Endothelial cell of umbilical vein (primary cell): ENCODE results near the gene C1QTNF8.

Source experiments
- EZH2 ChIP-seq: IDR thresholded peaks from 2 replicates; pipeline ENCODE4 v1.6.1; 2012; ENCODE audit warnings: borderline replicate concordance, low read depth, mild to moderate bottlenecking, moderate library complexity, low read length, inconsistent platforms; ENCODE audit not compliant: severe bottlenecking
- GATA2 ChIP-seq: IDR thresholded peaks from 2 replicates; pipeline ENCODE4 v1.7.0; 2011; ENCODE audit warnings: low read depth, mild to moderate bottlenecking, moderate library complexity, mixed read lengths, low read length; ENCODE audit not compliant: insufficient read length, insufficient read depth
- JUN ChIP-seq: IDR thresholded peaks from 2 replicates; pipeline ENCODE4 v1.6.1; 2011; ENCODE audit warnings: borderline replicate concordance, low read depth; ENCODE audit not compliant: insufficient read length, insufficient read depth
- MYC ChIP-seq: IDR thresholded peaks from one replicate; pipeline ENCODE4 v1.6.1; 2011; ENCODE audit warnings: mild to moderate bottlenecking, low read depth, low read length
- POLR2A ChIP-seq: IDR thresholded peaks from 2 replicates; pipeline ENCODE4 v1.6.1; 2012; ENCODE audit warnings: low read depth, mild to moderate bottlenecking, control low read depth, low read length
- POLR2AphosphoS5 ChIP-seq: IDR thresholded peaks from 2 replicates; pipeline ENCODE4 v1.6.1; 2012; ENCODE audit warnings: low read depth, mild to moderate bottlenecking, control low read depth, low read length, moderate library complexity; ENCODE audit not compliant: insufficient read depth
- TF ChIP-seq, protein P1 (sequence below), 2 donors: IDR thresholded peaks; 1 replicate in 1 of 2; 2 replicates in 1 of 2; pipeline ENCODE4 v1.5.1; 2011; ENCODE audit warnings: low read length in 2 of 2, mild to moderate bottlenecking in 2 of 2, moderate library complexity in 2 of 2, control low read depth in 1 of 2, inconsistent platforms in 1 of 2, low read depth in 1 of 2; ENCODE audit not compliant: insufficient read depth in 1 of 2; ENCODE audit errors: extremely low read depth in 1 of 2
- TF ChIP-seq, protein P2 (sequence below): IDR thresholded peaks from 2 replicates; pipeline ENCODE4 v1.6.1; 2011; ENCODE audit not compliant: insufficient read depth, insufficient read length

DNA sequence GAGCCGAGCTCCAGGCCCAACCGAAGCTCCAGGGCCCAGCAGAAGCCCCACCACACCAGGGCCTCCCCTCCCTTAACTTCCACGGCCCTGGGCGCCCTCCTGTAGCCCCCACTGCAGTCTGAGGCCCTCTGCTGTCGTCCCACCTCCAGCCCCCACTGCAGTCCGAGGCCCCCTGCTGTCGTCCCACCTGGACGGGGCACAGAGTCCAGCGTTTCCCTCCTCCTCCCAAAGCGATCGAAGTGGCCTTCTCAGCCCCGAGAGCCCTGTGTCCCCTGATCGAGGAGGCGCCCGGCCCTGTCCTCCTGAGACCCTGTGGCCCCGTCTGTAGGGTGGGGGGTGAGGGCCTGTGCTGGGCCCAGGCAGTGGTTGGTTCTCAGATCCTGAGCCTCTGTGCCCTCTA is 31.1 kb upstream of the C1QTNF8 start:
- TF ChIP-seq POLR2A (no peak), POLR2AphosphoS5 (no peak), GATA2 (no peak), EZH2 (no peak), MYC (no peak), JUN (no peak)
- TF ChIP-seq, protein P1, sequence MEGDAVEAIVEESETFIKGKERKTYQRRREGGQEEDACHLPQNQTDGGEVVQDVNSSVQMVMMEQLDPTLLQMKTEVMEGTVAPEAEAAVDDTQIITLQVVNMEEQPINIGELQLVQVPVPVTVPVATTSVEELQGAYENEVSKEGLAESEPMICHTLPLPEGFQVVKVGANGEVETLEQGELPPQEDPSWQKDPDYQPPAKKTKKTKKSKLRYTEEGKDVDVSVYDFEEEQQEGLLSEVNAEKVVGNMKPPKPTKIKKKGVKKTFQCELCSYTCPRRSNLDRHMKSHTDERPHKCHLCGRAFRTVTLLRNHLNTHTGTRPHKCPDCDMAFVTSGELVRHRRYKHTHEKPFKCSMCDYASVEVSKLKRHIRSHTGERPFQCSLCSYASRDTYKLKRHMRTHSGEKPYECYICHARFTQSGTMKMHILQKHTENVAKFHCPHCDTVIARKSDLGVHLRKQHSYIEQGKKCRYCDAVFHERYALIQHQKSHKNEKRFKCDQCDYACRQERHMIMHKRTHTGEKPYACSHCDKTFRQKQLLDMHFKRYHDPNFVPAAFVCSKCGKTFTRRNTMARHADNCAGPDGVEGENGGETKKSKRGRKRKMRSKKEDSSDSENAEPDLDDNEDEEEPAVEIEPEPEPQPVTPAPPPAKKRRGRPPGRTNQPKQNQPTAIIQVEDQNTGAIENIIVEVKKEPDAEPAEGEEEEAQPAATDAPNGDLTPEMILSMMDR (IDR thresholded peaks at IDR 0.05; ENCODE audit: extremely low read depth in 1 of 2, insufficient read depth in 1 of 2, low read depth in 1 of 2, low read length in 2 of 2) = no peak
- TF ChIP-seq, protein P2, sequence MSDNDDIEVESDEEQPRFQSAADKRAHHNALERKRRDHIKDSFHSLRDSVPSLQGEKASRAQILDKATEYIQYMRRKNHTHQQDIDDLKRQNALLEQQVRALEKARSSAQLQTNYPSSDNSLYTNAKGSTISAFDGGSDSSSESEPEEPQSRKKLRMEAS = no peak
